Stimulated activated CD4-positive, alpha-beta T cell treated with anti-CD3 and anti-CD28 coated beads, Interleukin-12 subunit alpha, Interleukin-12 subunit beta, amount 100 ng/mL, for 24 hours (primary cell): ENCODE results near the gene PREX1.
A peak's percentile ranks its signal among the peaks of the same experiment; 100 is the strongest.

Experiments used
- DNase-seq, 2 experiments: peaks; one replicate each; pipeline ENCODE4 v3.0.0-alpha.2; 2020; ENCODE audit warnings: low read depth in 2 of 2

Gene PREX1

GRCh38 chr20:48719598-48720255 lies 108.1 kb downstream of the PREX1 start:
- DNase-seq, result no peak

DNA sequence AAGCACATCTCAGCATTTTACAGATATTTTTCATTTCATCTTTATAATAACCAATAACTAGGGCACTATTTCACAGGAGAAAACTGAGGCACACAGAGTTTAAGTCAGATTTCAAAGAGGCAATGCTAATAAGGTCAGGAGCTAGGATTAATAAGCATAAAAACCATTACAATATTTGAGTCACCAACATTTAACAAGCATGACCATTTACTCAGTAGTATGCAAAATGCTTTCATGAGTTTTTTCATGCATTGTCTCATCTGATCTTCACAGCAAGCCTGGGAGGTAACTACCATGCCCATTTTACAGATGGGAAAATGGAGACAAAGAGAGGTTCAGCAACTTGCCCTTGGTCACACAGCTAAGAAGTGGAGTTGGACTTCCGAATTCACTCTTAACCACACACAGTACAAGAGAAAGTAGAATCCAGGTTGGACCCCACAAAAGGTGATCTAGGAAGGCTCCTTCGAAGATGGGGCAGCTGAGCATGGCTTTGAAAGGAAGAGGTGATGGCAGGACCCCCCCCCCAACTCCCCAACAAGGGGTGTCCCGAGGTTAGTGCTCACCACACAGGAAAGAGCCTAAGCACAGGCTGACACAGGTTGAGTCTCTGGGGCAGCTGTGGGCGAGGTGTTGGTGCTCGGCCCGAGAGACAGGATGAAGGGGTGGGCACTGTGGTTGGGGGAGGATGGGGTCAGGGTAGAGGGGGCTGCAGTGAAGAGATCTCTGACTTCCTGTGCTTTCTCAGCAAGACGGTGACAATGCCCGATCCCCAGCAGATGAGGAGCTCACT lies 108.8 kb downstream of the PREX1 start:
- no peak for DNase-seq

- no peak for DNase-seq
Observed at GRCh38 chr20:48717680-48718223, 110.0 kb downstream of the PREX1 start.

DNA sequence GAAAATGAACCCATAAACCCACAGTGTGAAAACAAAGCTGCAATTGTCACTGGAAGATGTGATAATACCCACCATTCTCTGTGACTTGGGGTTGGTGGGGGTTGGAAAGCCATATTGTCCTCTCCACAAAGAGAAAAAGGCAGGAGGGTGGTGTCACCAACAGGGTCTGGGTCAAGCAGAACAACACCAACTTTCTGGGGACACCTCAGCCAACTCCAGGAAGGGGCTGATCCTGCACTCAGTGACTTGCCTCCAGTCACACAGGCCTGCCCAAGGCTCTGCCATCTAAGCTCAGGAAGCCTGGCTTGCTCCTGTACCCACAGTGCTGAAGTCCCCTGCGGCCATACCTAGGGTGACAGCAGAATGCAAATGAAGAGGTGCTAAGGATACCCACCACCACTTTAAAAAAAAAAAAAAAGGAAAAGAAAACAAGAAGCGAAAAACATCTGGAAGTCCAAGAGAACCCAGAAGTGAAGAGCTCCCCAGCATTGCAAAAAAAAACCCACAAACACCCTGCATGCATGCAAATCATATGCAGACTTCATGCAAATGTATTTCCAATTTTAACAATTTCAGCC lies 110.6 kb downstream of the PREX1 start:
- DNase-seq, result no peak

DNA sequence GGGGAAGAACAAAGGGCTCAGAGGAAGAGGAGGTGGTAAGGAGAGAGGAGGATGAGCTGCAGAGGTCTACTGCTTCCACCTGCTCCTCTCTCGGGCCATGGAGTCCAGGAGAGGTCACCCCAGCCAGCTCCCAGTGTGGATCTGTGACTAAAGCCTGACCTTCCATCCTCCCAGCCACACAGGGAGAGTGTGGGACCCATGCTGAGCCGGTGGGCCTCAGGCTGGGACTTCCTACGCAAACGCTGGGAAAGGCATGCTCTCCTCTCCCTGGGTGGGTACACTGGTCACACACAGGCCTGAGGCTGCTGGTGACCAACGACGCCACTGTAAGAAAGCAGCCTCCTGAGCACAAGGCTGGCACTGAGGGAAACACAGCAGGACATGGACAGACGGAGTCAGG lies 111.3 kb downstream of the PREX1 start:
- DNase-seq, result no peak

DNA sequence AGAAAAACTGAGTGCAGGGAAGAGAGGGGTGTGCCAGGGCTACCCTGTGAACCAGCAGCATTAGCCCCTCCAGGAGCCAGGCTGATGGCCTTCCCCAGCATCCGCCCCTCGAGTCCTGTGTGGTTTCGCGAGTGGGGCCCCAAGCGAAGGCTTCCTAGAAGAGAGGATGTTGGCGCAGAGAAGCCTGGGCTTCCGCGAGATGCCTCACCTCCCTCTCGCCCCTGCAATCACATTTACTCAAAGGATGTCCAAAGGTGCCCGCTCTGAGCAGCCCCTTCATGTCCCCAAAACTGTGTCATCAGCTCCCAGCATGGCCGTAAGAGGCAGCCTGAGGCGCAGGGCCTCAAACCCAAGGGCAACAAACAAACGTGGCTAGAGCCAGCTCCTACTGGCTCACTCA lies 111.7 kb downstream of the PREX1 start:
- peak; percentile 12 to 26 for DNase-seq

DNA sequence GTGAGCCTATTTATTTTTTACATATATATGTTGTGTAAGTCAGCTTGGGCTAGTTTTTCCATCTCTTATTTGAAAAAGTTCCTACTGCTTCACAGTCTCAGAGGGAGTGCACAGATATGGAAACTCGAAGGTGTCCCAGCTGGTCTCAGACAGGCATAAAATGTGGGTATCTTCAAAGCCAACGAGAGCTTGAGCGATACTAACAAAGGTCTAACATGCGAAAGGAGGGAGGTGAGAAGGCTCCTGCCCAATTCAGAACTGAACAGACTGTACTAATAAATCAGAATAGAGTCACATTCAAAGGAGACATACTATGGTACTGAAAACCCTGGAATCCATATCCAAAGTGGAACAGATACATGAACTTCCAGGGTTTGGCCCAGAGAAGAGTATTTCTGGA lies 113.0 kb downstream of the PREX1 start:
- DNase-seq, result no peak

- DNase-seq, result no peak
Observed at GRCh38 chr20:48711696-48712464, 115.9 kb downstream of the PREX1 start.

- DNase-seq, result no peak
Observed at GRCh38 chr20:48711044-48711428, 116.8 kb downstream of the PREX1 start.

DNA sequence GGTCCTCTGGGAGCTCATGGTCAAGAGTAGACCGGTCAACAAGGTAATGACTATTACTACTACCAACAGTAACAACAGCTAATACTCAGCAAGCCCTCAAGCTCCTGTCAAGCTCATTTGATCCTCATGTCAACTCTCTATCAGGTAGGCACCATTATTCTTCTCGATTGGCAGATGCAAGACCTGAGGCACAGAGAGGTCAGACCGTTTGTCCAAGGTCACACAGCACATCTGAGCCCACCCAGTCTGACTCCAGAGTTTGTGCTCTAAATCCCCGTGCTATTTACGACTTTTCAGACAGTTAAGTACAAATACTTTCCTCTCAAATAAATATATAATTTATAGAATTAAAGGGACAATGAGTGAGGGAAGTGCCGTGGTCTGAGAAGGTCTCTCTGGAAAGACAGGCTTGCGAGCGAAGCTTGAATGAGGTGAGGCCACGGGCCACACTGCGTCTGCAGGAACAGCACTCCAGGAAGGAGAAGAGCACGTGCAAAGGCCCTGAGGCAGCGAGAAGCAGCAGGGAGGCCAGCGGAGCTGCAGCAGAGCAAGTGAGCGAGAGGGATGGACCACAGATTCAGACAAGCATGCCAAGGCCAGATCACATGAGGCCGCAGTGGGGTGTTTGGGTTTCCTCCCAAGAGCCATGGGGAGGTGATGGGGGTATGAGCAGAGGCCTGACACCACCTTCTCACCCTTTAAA lies 117.3 kb downstream of the PREX1 start:
- no peak for DNase-seq

- no peak for DNase-seq
Observed at GRCh38 chr20:48709744-48710143, 118.1 kb downstream of the PREX1 start.

- DNase-seq, result no peak
Observed at GRCh38 chr20:48709058-48709691, 118.6 kb downstream of the PREX1 start.

DNA sequence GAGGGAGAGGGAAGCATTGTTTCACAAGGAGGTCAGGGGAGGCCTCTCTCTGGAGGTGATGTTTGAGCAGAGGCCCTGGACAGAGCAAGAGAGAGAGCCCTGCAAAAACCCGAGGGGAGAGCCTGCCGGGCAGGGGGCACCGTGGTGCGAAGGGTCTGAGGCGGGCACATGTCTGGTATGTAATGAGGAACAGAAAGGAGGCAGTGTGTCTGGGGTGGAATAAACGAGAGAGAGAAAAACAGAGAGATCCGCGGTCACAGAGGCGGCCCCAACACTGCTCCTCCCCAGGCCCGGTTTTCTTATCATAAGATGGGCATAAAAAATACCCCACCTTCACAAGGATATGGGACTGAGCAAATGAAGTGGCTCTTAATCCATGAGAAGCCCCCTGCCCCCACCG lies 119.2 kb downstream of the PREX1 start:
- DNase-seq, result no peak

GRCh38 chr20:48708116-48708515 lies 119.7 kb downstream of the PREX1 start:
- DNase-seq, result no peak

DNA sequence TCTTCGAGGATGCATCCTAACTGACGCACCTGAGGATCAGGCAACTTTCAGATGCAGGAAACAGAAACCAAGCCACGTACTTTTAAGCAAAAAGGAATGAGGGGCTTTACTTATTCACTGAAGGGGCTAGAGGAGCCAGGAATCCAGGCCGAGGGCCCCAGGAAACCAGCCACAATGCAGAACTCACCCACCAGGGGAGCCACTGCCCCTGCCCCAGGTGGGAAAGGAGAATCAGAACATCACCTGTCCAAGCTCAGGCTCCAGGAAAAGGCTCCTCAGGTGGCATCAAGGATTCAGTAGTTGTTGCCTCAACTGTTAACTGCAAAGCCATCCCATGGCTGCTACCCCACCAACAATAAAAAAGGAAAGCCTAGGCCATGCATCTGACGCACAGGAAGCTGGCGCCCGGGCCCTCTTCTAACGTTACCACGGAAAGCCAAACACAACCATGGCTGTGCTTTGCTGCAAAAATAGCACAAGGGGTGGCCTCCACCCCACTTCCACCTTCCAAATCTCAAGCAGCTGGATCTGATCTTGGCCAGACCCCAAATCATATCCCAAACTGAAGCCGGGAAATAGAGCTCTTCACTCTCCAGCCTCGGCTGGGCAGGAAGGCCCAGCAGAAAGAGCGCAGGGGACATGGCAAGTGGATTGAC lies 121.0 kb downstream of the PREX1 start:
- DNase-seq, result no peak

GRCh38 chr20:48706116-48706656 lies 121.6 kb downstream of the PREX1 start:
- DNase-seq, result no peak

GRCh38 chr20:48705240-48706115 lies 122.3 kb downstream of the PREX1 start:
- no peak for DNase-seq

DNA sequence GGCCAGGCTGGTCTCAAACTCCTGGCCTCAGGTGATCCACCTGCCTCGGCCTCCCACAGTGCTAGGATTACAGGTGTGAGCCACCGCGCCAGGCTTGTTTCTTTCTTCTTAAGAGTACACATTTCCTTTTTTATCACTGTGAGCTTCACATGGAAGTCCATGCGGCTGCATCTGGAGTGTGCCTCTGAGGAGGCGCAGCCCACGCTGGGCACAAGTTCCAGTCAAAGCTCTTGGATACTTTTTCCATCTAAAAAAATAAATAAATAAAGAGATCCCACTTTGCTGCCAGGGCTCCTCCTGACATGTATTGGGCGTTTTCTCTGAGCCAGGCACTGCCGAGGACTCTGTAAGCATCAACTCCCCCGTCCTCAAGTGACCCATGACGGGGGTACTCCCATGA lies 123.0 kb downstream of the PREX1 start:
- DNase-seq, result no peak
